ENCODE data around the gene EPB42.

EPB42 gene

GRCh38 chr15:43153269-43153668 is 67.5 kb downstream of the EPB42 start:
- no peak for FAIRE-seq
- no peak for TF ChIP-seq CTCF (IDR thresholded peaks at IDR 0.05; ENCODE audit: insufficient read depth, missing control alignments)
- no peak for DNase-seq (ENCODE audit: insufficient read length, low spot score)

- TF ChIP-seq CTCF (IDR thresholded peaks at IDR 0.05; ENCODE audit: insufficient read depth, missing control alignments) = no peak
- DNase-seq (ENCODE audit: insufficient read length, low spot score) (no peak), FAIRE-seq (no peak)
Measured at GRCh38 chr15:43151688-43152087, 69.1 kb downstream of the EPB42 start.

- FAIRE-seq = no peak
Measured at GRCh38 chr15:43150191-43150929, 70.5 kb downstream of the EPB42 start.

More at GRCh38 chr15:43150191-43150929, 70.5 kb downstream of the EPB42 start:
- no peak for DNase-seq (ENCODE audit: insufficient read length, low spot score)
- TF ChIP-seq CTCF (IDR thresholded peaks at IDR 0.05; ENCODE audit: insufficient read depth, missing control alignments) = no peak
